Stimulated activated naive B cell treated with anti-CD40 and anti-IgM and Interleukin-4, amounts not matched to agents 10 μg/mL and 1 μg/mL and 100 μg/mL, for 72 hours (primary cell): ENCODE data around the gene PSEN2.
"Not testable (repeated sequence)": the region's sequence is repeated elsewhere in the genome, so short reads cannot be mapped to it uniquely, and the experiment has no call there.

Source experiments
- ATAC-seq, 2 donors: fragments of 150-1000 bp; cut with Tn5 transposase; replicated peaks; 2 replicates each; pipeline ENCODE4 v1.10.0; 2021; ENCODE audit warnings: moderate library complexity in 1 of 2
- DNase-seq: peaks from one replicate; pipeline ENCODE4 v3.0.0; 2021
- H3K27ac Mint-ChIP-seq: one replicate; pipeline ENCODE4 v1.8.0; 2022; ENCODE audit warnings: mild to moderate bottlenecking, mixed read lengths
- H3K27me3 Mint-ChIP-seq, 2 donors: one replicate each; pipeline ENCODE4 v1.8.0; 2022; ENCODE audit warnings: mixed read lengths in 2 of 2
- H3K36me3 Mint-ChIP-seq, 2 donors: one replicate each; pipeline ENCODE4 v1.8.0; 2022; ENCODE audit warnings: mixed read lengths in 2 of 2, mild to moderate bottlenecking in 1 of 2
- H3K4me1 Mint-ChIP-seq, 2 donors: one replicate each; pipeline ENCODE4 v1.8.0; 2022; ENCODE audit warnings: mixed read lengths in 2 of 2, mild to moderate bottlenecking in 1 of 2
- H3K4me3 Mint-ChIP-seq, 2 donors: one replicate each; pipeline ENCODE4 v1.8.0; 2022; ENCODE audit warnings: mild to moderate bottlenecking in 2 of 2, mixed read lengths in 2 of 2, moderate library complexity in 1 of 2
- H3K9me3 Mint-ChIP-seq, 2 donors: one replicate each; pipeline ENCODE4 v1.8.0; 2022; ENCODE audit warnings: mixed read lengths in 2 of 2, mild to moderate bottlenecking in 1 of 2

PSEN2 gene

DNA sequence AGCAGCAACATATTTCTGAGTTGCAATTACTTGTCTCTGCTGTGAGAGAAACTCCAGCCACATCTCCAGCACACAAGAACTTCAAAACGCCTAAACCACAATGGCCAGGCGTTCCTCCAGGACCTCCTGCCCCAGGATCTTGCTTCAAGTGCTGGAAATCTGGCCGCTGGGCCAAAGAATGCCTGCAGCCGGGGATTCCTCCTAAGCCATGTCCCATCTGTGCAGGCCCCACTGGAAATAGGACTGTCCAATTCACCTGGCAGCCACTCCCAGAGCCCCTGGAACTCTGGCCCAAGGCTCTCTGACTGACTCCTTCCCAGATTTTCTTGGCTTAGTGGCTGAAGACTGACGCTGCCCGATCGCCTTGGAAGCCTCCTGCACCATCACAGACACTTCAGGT, 35.0 kb upstream of the PSEN2 start:
- H3K27ac Mint-ChIP-seq, H3K4me3 Mint-ChIP-seq: not testable (repeated sequence)

DNA sequence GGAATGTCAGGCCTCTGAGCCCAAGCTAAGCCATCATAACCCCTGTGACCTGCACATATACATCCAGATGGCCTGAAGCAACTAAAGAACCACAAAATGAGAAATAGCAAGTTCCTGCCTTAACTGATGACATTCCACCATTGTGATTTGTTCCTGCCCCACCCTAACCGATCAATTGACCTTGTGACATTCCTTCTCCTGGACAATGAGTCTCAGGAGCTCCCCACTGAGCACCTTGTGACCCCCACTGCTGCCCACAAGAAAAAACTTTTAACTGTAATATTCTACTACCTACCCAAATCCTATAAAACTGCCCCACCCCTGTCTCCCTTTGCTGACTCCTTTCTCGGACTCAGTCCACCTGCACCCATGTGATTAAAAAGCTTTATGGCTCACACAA, 32.5 kb upstream of the PSEN2 start:
- H3K27me3 Mint-ChIP-seq, H3K4me1 Mint-ChIP-seq, DNase-seq, H3K4me3 Mint-ChIP-seq, H3K27ac Mint-ChIP-seq, ATAC-seq: not testable (repeated sequence)
- Mint-ChIP-seq H3K9me3 (peaks cover 12 to 16% of the 10 kb centered on the region in 2 donors), H3K36me3 (peaks cover 6 to 16% of the 10 kb centered on the region in 2 donors)

More for the DNA sequence above, 35.0 kb upstream of the PSEN2 start:
- not testable (repeated sequence) for H3K27me3 Mint-ChIP-seq, DNase-seq, H3K4me1 Mint-ChIP-seq, ATAC-seq
- Mint-ChIP-seq H3K9me3 (peaks cover 12 to 16% of the 10 kb centered on the region in 2 donors), H3K36me3 (peaks cover 6 to 16% of the 10 kb centered on the region in 2 donors)

DNA sequence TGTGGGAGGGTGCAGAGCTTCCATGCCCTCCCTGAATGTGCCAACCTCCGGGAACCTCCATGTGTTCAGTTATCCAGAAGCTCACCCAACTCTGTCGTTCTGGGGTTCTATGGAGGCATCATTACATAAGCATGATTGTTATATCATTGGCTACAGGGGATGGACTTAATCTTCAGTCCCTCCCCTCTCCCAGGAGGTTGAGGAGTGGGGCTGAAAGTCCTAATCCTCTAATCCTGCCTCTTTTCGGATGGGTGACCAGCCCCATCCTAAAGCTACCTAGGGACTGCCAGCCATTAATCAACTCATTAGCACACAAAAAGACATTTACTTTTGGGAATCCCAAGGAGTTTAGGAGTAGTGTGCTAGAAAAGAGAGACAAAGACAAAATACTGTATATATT, 32.0 kb upstream of the PSEN2 start:
- no peak for ATAC-seq
- DNase-seq: no peak

DNA sequence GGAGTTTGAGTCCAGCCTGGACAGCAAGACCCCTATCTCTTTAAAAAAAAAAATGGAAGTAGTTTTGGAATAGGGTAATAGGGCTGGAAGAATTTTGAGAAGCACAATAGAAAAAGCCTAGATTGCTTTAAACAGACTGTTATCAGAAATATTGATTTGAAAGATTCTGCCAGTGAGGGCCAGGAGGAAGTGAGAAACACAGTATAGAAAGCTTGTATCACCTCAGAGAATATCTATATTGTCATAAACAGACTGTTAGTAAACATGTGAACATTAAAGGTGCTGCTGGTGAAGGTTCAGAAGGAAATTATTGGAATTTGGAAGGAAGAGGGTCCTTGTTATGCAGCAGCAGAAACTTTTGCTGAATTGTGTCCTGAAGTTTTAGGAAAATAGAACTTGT, 24.8 kb upstream of the PSEN2 start:
- Mint-ChIP-seq H3K4me1 (peaks cover 9 to 23% of the 10 kb centered on the region in 2 donors), H3K27me3 (no peaks in the 10 kb centered on the region), H3K27ac (no peak overlapping the region), H3K4me3 (no peak overlapping the region), H3K36me3 (no peaks in the 10 kb centered on the region), H3K9me3 (no peaks in the 10 kb centered on the region)
- ATAC-seq (no peak), DNase-seq (no peak)

More for the DNA sequence above, 32.0 kb upstream of the PSEN2 start:
- H3K4me1 Mint-ChIP-seq: no peaks in the 10 kb centered on the region
- H3K4me3 Mint-ChIP-seq: no peak overlapping the region
- peaks cover 12 to 16% of the 10 kb centered on the region in 2 donors for H3K9me3 Mint-ChIP-seq
- peaks cover 6 to 16% of the 10 kb centered on the region in 2 donors for H3K36me3 Mint-ChIP-seq
- no peak overlapping the region for H3K27ac Mint-ChIP-seq
- H3K27me3 Mint-ChIP-seq: peaks cover 5 to 9% of the 10 kb centered on the region in 2 donors

DNA sequence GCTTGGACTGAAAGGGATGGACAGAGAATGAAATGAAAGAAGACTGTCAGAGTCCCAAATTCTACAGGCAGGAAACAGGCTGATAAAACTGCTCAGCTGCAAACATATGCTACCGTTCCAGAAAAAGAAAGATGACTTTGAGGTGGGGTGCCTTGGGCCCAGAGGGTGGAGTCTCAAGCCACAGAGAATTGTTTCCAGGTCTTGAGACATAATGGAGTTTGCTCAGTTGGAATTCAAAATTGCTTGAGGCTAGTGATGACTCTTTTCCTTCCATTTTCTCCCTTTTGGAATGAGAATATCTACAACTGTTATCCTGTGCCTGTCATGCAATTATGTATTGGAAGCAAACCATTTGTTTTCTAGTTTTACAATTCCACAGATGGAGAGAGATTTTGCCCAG, 23.6 kb upstream of the PSEN2 start:
- no peaks in the 10 kb centered on the region for H3K36me3 Mint-ChIP-seq
- no peak for DNase-seq
- no peaks in the 10 kb centered on the region for H3K27me3 Mint-ChIP-seq
- H3K27ac Mint-ChIP-seq: no peak overlapping the region
- ATAC-seq: no peak
- H3K9me3 Mint-ChIP-seq: no peaks in the 10 kb centered on the region
- H3K4me3 Mint-ChIP-seq: no peak overlapping the region
- peaks cover 9 to 23% of the 10 kb centered on the region in 2 donors for H3K4me1 Mint-ChIP-seq

DNA sequence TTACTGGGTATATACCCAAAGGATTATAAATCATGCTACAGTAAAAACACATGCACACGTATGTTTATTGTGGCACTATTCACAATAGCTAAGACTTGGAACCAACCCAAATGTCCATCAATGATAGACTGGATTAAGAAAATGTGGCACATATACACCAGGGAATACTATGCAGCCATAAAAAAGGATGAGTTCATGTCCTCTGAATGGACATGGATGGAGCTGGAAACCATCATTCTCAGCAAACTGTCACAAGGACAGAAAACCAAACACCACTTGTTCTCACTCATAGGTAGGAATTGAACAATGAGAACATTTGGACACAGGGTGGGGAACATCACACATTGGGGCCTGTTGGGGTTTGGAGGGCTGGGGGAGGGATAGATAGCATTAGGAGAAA, 15.9 kb upstream of the PSEN2 start:
- not testable (repeated sequence) for H3K27ac Mint-ChIP-seq, H3K36me3 Mint-ChIP-seq, DNase-seq, H3K4me1 Mint-ChIP-seq, H3K4me3 Mint-ChIP-seq, H3K9me3 Mint-ChIP-seq, ATAC-seq, H3K27me3 Mint-ChIP-seq

DNA sequence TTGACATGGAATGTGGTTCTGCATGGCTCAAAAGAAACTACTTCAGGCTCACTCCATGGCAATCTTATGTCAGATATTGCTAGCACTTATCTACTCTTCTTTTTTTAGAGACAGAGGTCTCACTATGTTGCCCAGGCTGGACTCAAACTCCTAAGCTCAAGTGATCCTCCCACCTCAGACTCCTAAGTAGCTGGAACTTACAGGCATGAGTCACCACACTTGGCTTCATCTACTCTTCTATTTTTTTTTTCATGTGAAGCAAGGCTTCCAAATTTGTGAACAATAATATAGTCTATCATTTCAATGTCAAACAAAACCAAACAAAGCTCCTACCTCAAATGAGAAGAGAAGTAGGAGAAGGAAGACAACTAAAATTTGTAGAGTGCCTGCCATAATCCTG, 7.5 kb upstream of the PSEN2 start:
- Mint-ChIP-seq H3K9me3 (no peaks in the 10 kb centered on the region), H3K27ac (no peak overlapping the region), H3K4me1 (no peaks in the 10 kb centered on the region), H3K4me3 (no peak overlapping the region), H3K36me3 (no peaks in the 10 kb centered on the region), H3K27me3 (peaks cover 0 to 6% of the 10 kb centered on the region in 2 donors)
- no peak for ATAC-seq
- DNase-seq: no peak

DNA sequence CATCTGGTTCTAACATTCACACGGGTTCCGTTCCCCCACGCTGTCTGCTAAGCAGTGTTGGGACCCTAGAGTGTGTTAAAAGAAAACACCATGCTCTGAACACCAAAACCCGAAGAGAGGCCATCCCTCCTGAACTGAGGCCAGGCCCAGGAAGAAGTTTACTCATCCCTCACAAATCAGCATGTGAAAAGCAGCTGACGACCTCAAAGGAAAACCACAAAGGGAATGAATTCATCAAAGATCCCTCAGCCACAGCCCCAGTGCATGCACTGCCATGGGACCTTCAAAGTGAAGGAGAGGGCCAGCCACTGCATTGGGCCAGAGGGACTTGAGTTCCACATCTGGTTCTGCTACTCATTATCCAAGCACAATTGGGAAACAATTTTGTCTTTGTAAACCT, 7.0 kb upstream of the PSEN2 start:
- Mint-ChIP-seq H3K27me3 (peaks cover 0 to 6% of the 10 kb centered on the region in 2 donors), H3K27ac (no peak overlapping the region), H3K9me3 (no peaks in the 10 kb centered on the region), H3K4me3 (no peak overlapping the region), H3K4me1 (no peaks in the 10 kb centered on the region), H3K36me3 (no peaks in the 10 kb centered on the region)
- ATAC-seq (no peak), DNase-seq (no peak)

DNA sequence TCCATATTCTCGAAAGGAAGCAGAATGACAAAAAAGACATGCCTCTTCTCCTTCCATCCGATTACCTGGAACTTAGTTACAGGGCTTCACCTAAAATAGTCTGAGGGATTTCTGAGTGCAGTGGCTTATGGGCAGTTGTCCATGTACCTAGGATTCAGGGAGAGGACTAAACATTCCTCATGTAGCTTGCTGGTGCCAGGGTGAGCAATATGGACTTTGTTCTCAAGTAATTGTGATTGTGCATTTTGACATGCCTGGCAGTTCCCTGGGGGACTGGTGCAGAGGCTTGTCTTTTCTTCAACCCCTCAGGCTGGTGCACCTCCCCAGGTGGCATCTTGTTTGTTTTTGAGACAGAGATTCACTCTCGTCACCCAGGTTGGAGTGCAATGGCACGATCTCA, 6.1 kb upstream of the PSEN2 start:
- Mint-ChIP-seq H3K4me3 (no peak overlapping the region), H3K9me3 (no peaks in the 10 kb centered on the region), H3K4me1 (no peaks in the 10 kb centered on the region), H3K36me3 (no peaks in the 10 kb centered on the region), H3K27me3 (peaks cover 0 to 6% of the 10 kb centered on the region in 2 donors), H3K27ac (no peak overlapping the region)
- no peak for DNase-seq
- ATAC-seq: no peak

DNA sequence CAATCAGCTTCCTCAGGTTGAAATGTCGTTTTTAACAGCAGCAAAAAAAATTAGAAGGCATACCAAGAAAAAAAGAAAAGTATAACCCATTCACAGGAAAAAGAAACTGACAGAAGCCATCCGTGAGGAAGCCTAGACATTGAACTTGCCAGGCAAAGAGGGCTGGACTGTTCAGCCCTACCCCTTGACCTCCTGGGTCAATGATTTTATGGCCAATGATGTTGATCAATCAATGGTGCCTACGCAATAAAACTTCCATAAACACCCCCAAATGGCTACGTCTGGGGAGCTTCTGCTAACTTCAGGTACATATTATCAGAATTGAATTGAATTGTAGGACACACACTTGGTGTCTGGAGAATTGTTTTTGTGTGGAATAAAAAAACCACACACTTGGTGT, 4.8 kb upstream of the PSEN2 start:
- Mint-ChIP-seq H3K27ac (no peak overlapping the region), H3K36me3 (no peaks in the 10 kb centered on the region), H3K4me3 (no peak overlapping the region), H3K9me3 (no peaks in the 10 kb centered on the region), H3K4me1 (peaks cover 7 to 9% of the 10 kb centered on the region in 2 donors), H3K27me3 (peaks cover 0 to 6% of the 10 kb centered on the region in 2 donors)
- DNase-seq (no peak), ATAC-seq (no peak)

DNA sequence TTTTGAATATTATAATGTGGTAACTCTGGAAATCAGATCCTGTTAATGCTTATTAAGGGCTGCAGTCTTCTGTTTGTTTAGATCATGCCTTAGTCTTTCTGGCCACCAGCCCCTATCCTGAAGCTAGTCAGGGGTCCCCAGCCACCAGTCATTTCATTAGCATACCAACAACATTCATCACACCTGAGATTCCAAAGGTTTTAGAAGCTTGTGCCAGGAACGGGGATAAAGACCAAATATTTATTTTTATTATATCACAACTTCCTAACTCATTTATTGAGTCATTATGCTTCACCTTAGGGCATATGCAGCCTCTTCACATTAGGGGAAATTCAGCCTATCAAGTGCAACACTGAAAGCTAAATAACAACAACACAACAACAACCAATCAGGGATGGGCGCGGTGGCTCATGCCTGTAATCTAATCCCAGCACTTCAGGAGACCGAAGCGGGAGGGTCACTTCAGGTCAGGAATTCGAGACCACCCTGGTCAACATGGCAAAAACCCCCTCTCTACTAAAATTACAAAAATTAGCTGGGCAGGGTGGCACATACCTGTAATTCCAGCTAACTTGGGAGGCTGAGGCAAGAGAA, 2.9 kb upstream of the PSEN2 start:
- peaks cover 14 to 25% of the 10 kb centered on the region in 2 donors for H3K4me1 Mint-ChIP-seq
- no peak overlapping the region for H3K27ac Mint-ChIP-seq
- no peaks in the 10 kb centered on the region for H3K36me3 Mint-ChIP-seq
- no peaks in the 10 kb centered on the region for H3K9me3 Mint-ChIP-seq
- H3K27me3 Mint-ChIP-seq: peaks cover 0 to 6% of the 10 kb centered on the region in 2 donors
- DNase-seq: no peak
- no peak overlapping the region for H3K4me3 Mint-ChIP-seq
- ATAC-seq: no peak

DNA sequence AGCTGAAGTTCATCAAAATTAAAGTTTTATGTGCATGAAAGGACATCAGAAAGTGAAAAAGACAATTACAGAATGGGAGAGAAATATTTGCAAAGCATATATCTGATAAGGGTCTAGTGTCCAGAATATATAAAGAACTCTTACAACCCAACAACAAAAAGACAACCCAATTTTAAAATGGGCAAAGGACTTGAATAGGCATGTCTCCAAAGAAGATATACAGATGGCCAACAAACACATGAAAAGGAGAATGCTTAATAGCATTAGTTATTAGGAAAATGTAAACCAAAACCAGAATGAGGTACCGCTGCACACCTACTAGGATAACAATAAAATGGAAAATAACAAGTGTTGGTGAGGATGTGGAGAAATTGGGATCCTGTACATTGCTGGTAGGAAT, 1.7 kb upstream of the PSEN2 start:
- Mint-ChIP-seq H3K4me1 (peaks cover 18 to 28% of the 10 kb centered on the region in 2 donors), H3K27me3 (peaks cover 0 to 6% of the 10 kb centered on the region in 2 donors), H3K4me3 (no peak overlapping the region), H3K9me3 (no peaks in the 10 kb centered on the region), H3K27ac (no peak overlapping the region), H3K36me3 (no peaks in the 10 kb centered on the region)
- DNase-seq (no peak), ATAC-seq (no peak)

DNA sequence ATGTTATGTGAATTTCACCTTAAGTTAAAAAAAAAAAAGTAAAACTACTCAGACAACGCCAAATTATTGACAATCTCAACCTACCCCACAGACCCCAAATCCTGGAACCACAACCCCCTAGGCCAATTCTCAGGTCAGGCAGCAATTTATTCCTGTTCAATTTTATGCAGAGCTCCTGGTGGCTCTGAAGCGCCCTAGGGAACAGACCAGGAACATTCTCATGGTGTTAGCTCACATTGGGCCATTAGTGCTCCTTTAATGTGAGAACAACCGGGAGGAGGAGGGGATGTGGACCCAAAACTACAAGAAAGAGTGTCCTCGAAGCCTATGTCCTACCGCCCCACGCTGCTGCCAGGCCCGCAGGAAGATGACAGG, 403 bp upstream of the PSEN2 start:
- H3K4me3 Mint-ChIP-seq: peak overlapping the region; percentile 92
- H3K27ac Mint-ChIP-seq: peak overlapping the region; percentile 91
- DNase-seq (no peak), ATAC-seq (no peak)
- no peaks in the 10 kb centered on the region for H3K9me3 Mint-ChIP-seq
- H3K36me3 Mint-ChIP-seq: peaks cover 1 to 2% of the 10 kb centered on the region in 2 donors
- H3K27me3 Mint-ChIP-seq: peaks cover 0 to 6% of the 10 kb centered on the region in 2 donors
- peaks cover 24 to 36% of the 10 kb centered on the region in 2 donors for H3K4me1 Mint-ChIP-seq

DNA sequence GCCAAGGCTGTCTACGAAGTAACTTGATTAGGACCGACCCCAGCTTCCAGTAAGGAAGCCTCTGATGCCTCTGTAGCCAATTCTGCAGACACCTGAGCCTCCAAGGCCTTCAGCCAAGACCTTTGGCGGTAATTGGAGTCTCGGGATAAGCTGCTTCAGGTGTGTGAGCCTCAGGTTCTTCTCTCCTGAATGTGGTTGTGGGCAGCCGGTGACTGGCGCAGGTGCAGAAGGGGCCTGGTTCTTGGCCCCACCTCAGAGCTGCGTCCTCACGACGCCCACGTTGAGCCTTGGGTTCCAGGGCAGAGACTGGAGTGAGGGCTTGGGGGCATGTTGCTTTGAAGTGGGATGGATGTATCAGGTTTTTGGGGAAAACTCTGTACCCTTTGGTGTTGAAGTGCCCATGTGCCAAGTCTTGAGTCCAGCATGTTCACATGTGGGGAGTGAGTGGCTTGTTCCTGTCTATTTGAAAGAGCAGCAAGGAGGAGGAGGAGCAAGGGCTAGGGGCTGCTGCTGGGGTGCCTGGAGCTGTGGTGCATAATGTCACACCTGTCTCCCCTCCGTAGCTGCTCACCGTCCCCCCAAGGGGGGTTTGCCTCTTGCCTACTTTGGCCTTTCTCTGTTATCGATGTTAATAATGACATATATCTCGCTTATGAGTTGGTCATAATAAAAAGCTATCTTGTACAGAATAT, 1.4 kb downstream of the PSEN2 start:
- Mint-ChIP-seq H3K4me1 (peaks cover 24 to 39% of the 10 kb centered on the region in 2 donors), H3K4me3 (peak overlapping the region; percentile 86 to 92), H3K9me3 (no peaks in the 10 kb centered on the region), H3K36me3 (peaks cover 7 to 8% of the 10 kb centered on the region in 2 donors), H3K27ac (no peak overlapping the region), H3K27me3 (no peaks in the 10 kb centered on the region)
- ATAC-seq (no peak), DNase-seq (no peak)

DNA sequence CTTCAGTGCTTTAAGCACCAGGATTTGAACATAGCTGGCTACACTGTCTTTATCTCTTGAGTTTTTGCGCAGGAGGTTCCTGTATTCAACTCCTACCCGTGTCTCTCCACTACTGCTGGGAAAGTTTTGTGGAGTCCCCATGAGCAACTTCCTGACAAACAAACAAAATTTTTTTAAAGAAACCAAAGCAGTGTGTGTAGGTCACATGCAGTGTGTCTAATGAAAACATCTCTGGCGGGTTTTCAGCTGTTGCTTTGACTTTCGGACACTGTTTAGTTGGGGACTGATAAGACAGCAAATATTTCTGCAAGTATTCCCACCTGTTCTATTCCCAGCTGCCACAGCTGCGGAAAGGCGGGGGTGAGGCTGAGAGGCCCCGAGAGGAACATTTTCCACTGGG, 2.0 kb downstream of the PSEN2 start:
- DNase-seq (no peak), ATAC-seq (no peak)
- no peak overlapping the region for H3K4me3 Mint-ChIP-seq
- H3K36me3 Mint-ChIP-seq: peaks cover 11 to 12% of the 10 kb centered on the region in 2 donors
- no peaks in the 10 kb centered on the region for H3K27me3 Mint-ChIP-seq
- H3K27ac Mint-ChIP-seq: no peak overlapping the region
- peaks cover 24 to 39% of the 10 kb centered on the region in 2 donors for H3K4me1 Mint-ChIP-seq
- no peaks in the 10 kb centered on the region for H3K9me3 Mint-ChIP-seq
